ENCODE measurements around the gene ZFP36L1.

ZFP36L1 gene

DNA sequence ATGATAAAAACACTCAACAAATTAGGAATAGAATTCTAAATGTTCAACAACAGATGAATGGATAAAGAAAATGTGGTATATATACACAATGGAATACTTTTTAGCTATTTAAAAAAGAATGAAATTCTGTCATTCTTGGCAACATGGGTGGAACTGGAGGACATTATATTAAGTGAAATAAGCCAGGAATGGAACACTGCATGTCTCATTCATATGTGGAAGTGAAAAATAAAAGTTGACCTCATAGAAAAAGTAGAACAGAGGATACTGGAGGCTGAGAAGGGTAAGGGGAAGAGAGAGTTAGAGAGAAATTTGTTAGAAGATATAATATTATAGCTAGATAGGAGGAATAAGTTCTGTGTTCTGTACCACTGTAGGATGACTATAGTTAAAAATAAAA lies 35.8 kb upstream of the ZFP36L1 start:
- TF ChIP-seq, protein P1, sequence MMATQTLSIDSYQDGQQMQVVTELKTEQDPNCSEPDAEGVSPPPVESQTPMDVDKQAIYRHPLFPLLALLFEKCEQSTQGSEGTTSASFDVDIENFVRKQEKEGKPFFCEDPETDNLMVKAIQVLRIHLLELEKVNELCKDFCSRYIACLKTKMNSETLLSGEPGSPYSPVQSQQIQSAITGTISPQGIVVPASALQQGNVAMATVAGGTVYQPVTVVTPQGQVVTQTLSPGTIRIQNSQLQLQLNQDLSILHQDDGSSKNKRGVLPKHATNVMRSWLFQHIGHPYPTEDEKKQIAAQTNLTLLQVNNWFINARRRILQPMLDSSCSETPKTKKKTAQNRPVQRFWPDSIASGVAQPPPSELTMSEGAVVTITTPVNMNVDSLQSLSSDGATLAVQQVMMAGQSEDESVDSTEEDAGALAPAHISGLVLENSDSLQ (IDR thresholded peaks at IDR 0.05), result no peak
- TF ChIP-seq SP1 (IDR thresholded peaks at IDR 0.05) (no peak), ELF4 (IDR thresholded peaks at IDR 0.05) (no peak)
- CTCF ChIA-PET, result interaction anchor here (1.0 kb wide), 1 partner anchor 15 kb away, joined by 6 read pairs; no protein-coding TSS in a partner anchor
- POLR2A ChIA-PET, result interaction anchor here (0.6 kb wide), 1 partner anchor 219 kb away, joined by 3 read pairs; no protein-coding TSS in a partner anchor
- DNase-seq (ENCODE audit: extremely low spot score), result no peak

DNA sequence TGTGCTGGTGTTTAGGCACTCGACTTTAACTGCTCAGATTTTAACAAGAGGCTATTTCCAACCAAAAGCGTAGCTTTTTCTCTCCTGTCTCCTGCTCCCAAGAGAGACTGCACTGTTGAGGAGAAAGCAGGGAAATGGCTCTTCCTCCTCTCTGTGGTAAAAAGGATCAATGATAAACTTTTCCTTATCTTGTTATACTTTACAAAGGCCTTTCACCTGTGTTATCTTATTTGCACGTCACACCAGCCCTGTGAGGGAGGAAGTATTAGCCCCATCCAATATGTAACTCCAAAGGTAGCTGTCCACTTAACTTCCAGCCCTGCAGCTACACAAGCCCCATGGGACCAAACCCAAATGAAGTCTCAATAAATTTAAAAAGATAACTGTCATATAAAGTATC lies 32.9 kb upstream of the ZFP36L1 start:
- POLR2A ChIA-PET, result interaction anchor here (1.6 to 3.5 kb wide), 2 partner anchors 10 to 32 kb away, joined by 5 to 13 read pairs; partner anchors contain the start of gene ZFP36L1
- DNase-seq (ENCODE audit: extremely low spot score), result no peak

DNA sequence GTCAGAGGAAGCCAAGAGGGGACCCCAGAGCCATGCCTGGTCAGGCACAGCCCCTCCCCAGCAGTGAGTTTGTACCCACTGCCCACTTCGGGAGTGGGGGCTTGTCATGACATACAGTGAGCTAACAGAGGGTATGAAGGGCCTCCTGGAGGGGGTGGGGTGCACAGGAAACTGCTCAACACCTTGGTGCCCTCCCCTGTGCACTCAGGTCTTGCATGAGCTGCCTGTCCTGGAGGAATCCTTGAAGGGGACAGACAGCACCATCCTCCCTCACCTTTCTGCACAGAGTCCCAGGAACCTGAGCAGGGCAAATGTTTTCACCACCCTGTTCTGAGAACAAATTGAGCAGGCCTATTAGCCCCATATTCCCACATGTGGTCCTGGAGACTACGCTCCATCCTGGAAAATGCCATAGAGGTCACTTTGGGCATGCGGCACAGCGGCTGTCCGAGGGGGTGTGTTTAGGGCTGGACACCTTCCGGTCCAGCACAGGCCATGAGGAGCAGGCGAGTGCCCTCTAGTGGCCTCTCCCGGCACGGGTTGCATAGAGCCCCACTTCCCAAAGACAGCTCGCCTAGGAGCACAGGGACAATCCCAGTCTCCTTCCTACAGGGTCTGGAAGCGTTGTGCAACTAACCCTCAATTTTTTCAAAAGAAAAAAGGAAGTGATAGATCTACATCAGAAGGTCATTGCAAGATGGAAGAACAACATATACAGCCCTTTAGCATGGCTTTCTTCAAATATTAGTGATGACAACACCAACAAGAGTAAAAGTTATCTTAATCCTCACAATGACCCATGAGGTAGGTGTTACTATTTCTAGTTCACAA lies 31.9 kb upstream of the ZFP36L1 start:
- ChIA-PET POLR2A (interaction anchor here (1.0 to 3.5 kb wide), 3 partner anchors 9 to 31 kb away, joined by 5 to 13 read pairs (median 6); partner anchors contain the start of gene ZFP36L1), CTCF (interaction anchor here (0.5 to 1.7 kb wide), 11 partner anchors 8 to 950 kb away, joined by 3 to 19 read pairs (median 3); no protein-coding TSS in a partner anchor)
- TF ChIP-seq TARDBP (IDR thresholded peaks at IDR 0.05) (no peak), BHLHE40 (IDR thresholded peaks at IDR 0.05; ENCODE audit: borderline replicate concordance) (no peak), SP1 (IDR thresholded peaks at IDR 0.05) (no peak), L3MBTL2 (conservative IDR thresholded peaks at IDR 0.05) (peak; percentile 90), FOXM1 (IDR thresholded peaks at IDR 0.05; ENCODE audit: borderline replicate concordance) (no peak), CTBP1 (IDR thresholded peaks at IDR 0.05; ENCODE audit: borderline replicate concordance) (peak; percentile 67), HDGF (IDR thresholded peaks at IDR 0.05; ENCODE audit: borderline replicate concordance) (no peak)
- DNase-seq (ENCODE audit: extremely low spot score), result peak; percentile 91

More for the DNA sequence above, 32.9 kb upstream of the ZFP36L1 start:
- TF ChIP-seq L3MBTL2 (conservative IDR thresholded peaks at IDR 0.05), result no peak
- no peak for TF ChIP-seq SP1 (IDR thresholded peaks at IDR 0.05)
- no peak for TF ChIP-seq FOXA1 (IDR thresholded peaks at IDR 0.05)
- TF ChIP-seq CTBP1 (IDR thresholded peaks at IDR 0.05; ENCODE audit: borderline replicate concordance), result no peak
- no peak for TF ChIP-seq NFRKB (IDR thresholded peaks at IDR 0.05)
- TF ChIP-seq TARDBP (IDR thresholded peaks at IDR 0.05), result no peak
- no peak for TF ChIP-seq HDGF (IDR thresholded peaks at IDR 0.05; ENCODE audit: borderline replicate concordance)
- TF ChIP-seq SUZ12 (IDR thresholded peaks at IDR 0.05), result no peak
- TF ChIP-seq, protein P1 (IDR thresholded peaks at IDR 0.05), result no peak
- TF ChIP-seq ZNF384 (IDR thresholded peaks at IDR 0.05), result no peak
- TF ChIP-seq FOXK2 (IDR thresholded peaks at IDR 0.05), result no peak
- TF ChIP-seq LEF1 (IDR thresholded peaks at IDR 0.05; ENCODE audit: borderline replicate concordance), result no peak
- no peak for TF ChIP-seq ELF4 (IDR thresholded peaks at IDR 0.05)
- no peak for TF ChIP-seq FOXM1 (IDR thresholded peaks at IDR 0.05; ENCODE audit: borderline replicate concordance)
- CTCF ChIA-PET, result interaction anchor here (0.7 to 1.4 kb wide), 2 partner anchors 16 to 634 kb away, joined by 3 read pairs; no protein-coding TSS in a partner anchor

DNA sequence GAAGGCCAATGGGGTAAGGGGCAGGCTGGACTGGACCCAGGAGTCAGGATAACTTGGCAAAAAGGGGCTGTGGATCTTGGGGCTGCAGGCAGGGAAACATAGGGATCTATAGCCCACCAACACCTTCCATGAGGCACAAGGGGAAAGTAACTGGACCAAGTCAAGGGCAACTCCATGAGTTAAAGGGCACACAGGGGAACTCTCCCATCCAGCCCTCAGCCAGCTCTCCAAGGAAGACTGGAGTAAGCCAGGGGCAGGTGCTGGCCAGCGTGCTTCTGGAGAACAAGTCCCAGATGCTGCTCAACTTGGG lies 31.3 kb upstream of the ZFP36L1 start:
- TF ChIP-seq TARDBP (IDR thresholded peaks at IDR 0.05) (no peak), ELF4 (IDR thresholded peaks at IDR 0.05) (no peak), NFRKB (IDR thresholded peaks at IDR 0.05) (no peak), FOXK2 (IDR thresholded peaks at IDR 0.05) (no peak), FOXM1 (IDR thresholded peaks at IDR 0.05; ENCODE audit: borderline replicate concordance) (no peak)
- ChIA-PET CTCF (interaction anchor here (0.9 to 1.7 kb wide), 3 partner anchors 8 to 532 kb away, joined by 3 to 19 read pairs (median 13); no protein-coding TSS in a partner anchor), POLR2A (interaction anchor here (3.5 kb wide), 1 partner anchor 9 kb away, joined by 13 read pairs; no protein-coding TSS in a partner anchor)

DNA sequence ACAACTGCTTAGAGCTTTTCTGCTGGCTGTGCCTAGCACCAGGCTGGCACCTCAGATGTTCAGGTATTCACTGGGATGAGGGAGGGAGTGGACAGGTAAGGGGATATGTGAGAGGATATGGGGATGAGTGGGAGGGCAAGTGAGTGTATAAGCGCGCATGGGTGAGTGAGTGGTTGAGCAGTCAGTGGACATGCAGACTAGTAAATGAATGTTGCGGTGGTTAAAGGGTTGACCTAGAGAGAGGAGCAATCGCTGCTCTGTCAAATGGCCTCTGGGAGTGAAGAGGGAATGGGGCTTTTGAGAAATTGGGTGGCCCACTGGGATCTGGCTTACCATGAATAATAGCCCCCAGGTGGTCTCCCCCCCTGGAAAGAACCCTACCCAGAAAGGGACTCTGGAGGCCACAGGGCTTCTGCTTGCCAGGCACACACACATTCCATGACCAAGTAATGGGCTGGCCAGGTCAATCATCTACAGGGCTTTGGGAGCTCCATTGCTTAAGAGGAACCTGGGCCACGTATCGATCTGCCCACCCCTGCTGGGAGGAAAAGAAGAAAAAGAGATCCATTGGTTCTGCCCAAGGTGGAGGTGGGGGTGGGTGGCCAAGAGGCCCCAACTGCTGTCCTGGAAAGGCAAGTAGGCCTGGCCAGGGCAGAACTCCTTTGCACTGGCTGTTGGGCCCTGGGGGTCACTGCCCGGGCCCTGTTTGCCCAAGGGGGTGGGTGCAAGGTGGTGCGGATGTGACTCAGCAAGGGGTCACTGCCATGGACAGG lies 30.8 kb upstream of the ZFP36L1 start:
- DNase-seq (ENCODE audit: extremely low spot score), result no peak
- CTCF ChIA-PET, result interaction anchor here (0.9 to 1.7 kb wide), 4 partner anchors 9 to 532 kb away, joined by 3 to 19 read pairs (median 8); no protein-coding TSS in a partner anchor
- POLR2A ChIA-PET, result interaction anchor here (0.9 to 3.5 kb wide), 2 partner anchors 8 to 29 kb away, joined by 3 to 13 read pairs; no protein-coding TSS in a partner anchor
- TF ChIP-seq TARDBP (IDR thresholded peaks at IDR 0.05) (no peak), CTBP1 (IDR thresholded peaks at IDR 0.05; ENCODE audit: borderline replicate concordance) (no peak), ARNT (IDR thresholded peaks at IDR 0.05) (no peak), FOXM1 (IDR thresholded peaks at IDR 0.05; ENCODE audit: borderline replicate concordance) (no peak)

More for the DNA sequence above, 31.3 kb upstream of the ZFP36L1 start:
- no peak for DNase-seq (ENCODE audit: extremely low spot score)

DNA sequence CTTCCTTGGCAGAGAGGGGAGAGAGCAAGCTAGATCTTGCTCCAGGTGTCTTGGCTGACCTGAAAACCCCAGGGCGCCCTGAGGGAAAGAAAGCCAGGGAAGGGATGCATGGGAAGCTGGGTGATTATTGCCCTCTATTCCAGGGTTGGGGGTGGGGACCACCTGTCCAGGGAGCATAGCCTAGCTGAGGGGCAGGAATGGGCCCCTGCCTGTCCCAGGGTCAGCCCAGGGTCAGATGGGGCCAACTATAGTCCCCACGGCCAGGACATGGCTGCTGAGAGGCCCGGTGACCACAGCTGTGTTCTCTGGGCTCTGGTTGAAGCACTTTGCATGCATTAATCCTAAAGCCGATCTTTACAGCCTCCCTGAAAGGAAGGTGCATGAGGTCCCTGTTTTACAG lies 30.1 kb upstream of the ZFP36L1 start:
- ChIA-PET POLR2A (interaction anchor here (0.9 to 3.5 kb wide), 2 partner anchors 7 to 28 kb away, joined by 3 to 13 read pairs; no protein-coding TSS in a partner anchor), CTCF (interaction anchor here (1.1 kb wide), 1 partner anchor 21 kb away, joined by 4 read pairs; no protein-coding TSS in a partner anchor)
- TF ChIP-seq, protein P1 (IDR thresholded peaks at IDR 0.05), result no peak
- no peak for TF ChIP-seq ARNT (IDR thresholded peaks at IDR 0.05)
- no peak for TF ChIP-seq NFRKB (IDR thresholded peaks at IDR 0.05)
- DNase-seq (ENCODE audit: extremely low spot score), result no peak

Data from HEK293T (cell line).